ENCODE data around the gene USP10. TPM values are rescaled to one million over a fixed set of nuclear protein-coding genes. Genes with fewer than 3 reads are reported as not detected.

USP10 gene
- total and polyA plus RNA-seq, 4 donors, result 28.2 to 46.1 (median 42.0) TPM

- no peak overlapping the region for H3K9ac ChIP-seq (ENCODE audit: low read depth in 1 of 2, low read length in 2 of 2)
- H3K4me3 ChIP-seq (ENCODE audit: low read depth in 1 of 3, low read length in 3 of 3), result no peak overlapping the region
- H3K9me3 ChIP-seq (ENCODE audit: control insufficient read depth in 4 of 4, low read length in 3 of 4), result no peaks in the 10 kb centered on the region
- no peak overlapping the region for H3K27ac ChIP-seq (ENCODE audit: low read depth in 1 of 2, low read length in 2 of 2)
- WGBS, result 71% methylated on average over 8 of the region's 8 CpGs
- no peaks in the 10 kb centered on the region for H3K27me3 ChIP-seq (ENCODE audit: control insufficient read depth in 4 of 4, insufficient read depth in 4 of 4, low read length in 3 of 4)
- TF ChIP-seq MAX (IDR thresholded peaks at IDR 0.05), result no peak
- no peaks in the 10 kb centered on the region for H3K36me3 ChIP-seq (ENCODE audit: control insufficient read depth in 4 of 4, insufficient read depth in 3 of 4, low read depth in 1 of 4, low read length in 3 of 4)
- no peak for DNase-seq (ENCODE audit: low spot score)
- H3K4me1 ChIP-seq (ENCODE audit: control insufficient read depth in 4 of 4, insufficient read depth in 4 of 4, low read length in 3 of 4), result no peaks in the 10 kb centered on the region
Measured at GRCh38 chr16:84800158-84800978, 100.6 kb downstream of the USP10 start.

- H3K4me3 ChIP-seq (ENCODE audit: low read depth in 1 of 3, low read length in 3 of 3), result no peak overlapping the region
- no peak overlapping the region for H3K27ac ChIP-seq (ENCODE audit: low read depth in 1 of 2, low read length in 2 of 2)
- WGBS, result 84% methylated on average over 9 of the region's 9 CpGs
- no peaks in the 10 kb centered on the region for H3K36me3 ChIP-seq (ENCODE audit: control insufficient read depth in 4 of 4, insufficient read depth in 3 of 4, low read depth in 1 of 4, low read length in 3 of 4)
- no peaks in the 10 kb centered on the region for H3K9me3 ChIP-seq (ENCODE audit: control insufficient read depth in 4 of 4, low read length in 3 of 4)
- TF ChIP-seq HNF4G (IDR thresholded peaks at IDR 0.05) (no peak), FOXA2 (IDR thresholded peaks at IDR 0.05) (no peak)
- DNase-seq (ENCODE audit: low spot score), result no peak
- no peaks in the 10 kb centered on the region for H3K27me3 ChIP-seq (ENCODE audit: control insufficient read depth in 4 of 4, insufficient read depth in 4 of 4, low read length in 3 of 4)
- no peak overlapping the region for H3K9ac ChIP-seq (ENCODE audit: low read depth in 1 of 2, low read length in 2 of 2)
- H3K4me1 ChIP-seq (ENCODE audit: control insufficient read depth in 4 of 4, insufficient read depth in 4 of 4, low read length in 3 of 4), result no peaks in the 10 kb centered on the region
Measured at GRCh38 chr16:84803146-84803545, 103.3 kb downstream of the USP10 start.

GRCh38 chr16:84804326-84804725 is 104.5 kb downstream of the USP10 start:
- TF ChIP-seq HNF4A (conservative IDR thresholded peaks at IDR 0.05), result no peak
- TF ChIP-seq GABPA (IDR thresholded peaks at IDR 0.05 in 1 of 2, conservative IDR thresholded peaks at IDR 0.05 in 1 of 2), result no peak
- Histone ChIP-seq H3K4me1 (ENCODE audit: control insufficient read depth in 4 of 4, insufficient read depth in 4 of 4, low read length in 3 of 4) (no peaks in the 10 kb centered on the region), H3K9me3 (ENCODE audit: control insufficient read depth in 4 of 4, low read length in 3 of 4) (no peaks in the 10 kb centered on the region), H3K4me3 (ENCODE audit: low read depth in 1 of 3, low read length in 3 of 3) (no peak overlapping the region), H3K27ac (ENCODE audit: low read depth in 1 of 2, low read length in 2 of 2) (no peak overlapping the region), H3K27me3 (ENCODE audit: control insufficient read depth in 4 of 4, insufficient read depth in 4 of 4, low read length in 3 of 4) (no peaks in the 10 kb centered on the region), H3K9ac (ENCODE audit: low read depth in 1 of 2, low read length in 2 of 2) (no peak overlapping the region), H3K36me3 (ENCODE audit: control insufficient read depth in 4 of 4, insufficient read depth in 3 of 4, low read depth in 1 of 4, low read length in 3 of 4) (no peaks in the 10 kb centered on the region)
- DNase-seq (ENCODE audit: low spot score), result no peak
- 94% methylated on average over 10 of the region's 10 CpGs for WGBS

GRCh38 chr16:84806256-84806889 is 106.6 kb downstream of the USP10 start:
- Histone ChIP-seq H3K27ac (ENCODE audit: low read depth in 1 of 2, low read length in 2 of 2) (peak overlapping the region; percentile 51 to 54), H3K4me3 (ENCODE audit: low read depth in 1 of 3, low read length in 3 of 3) (no peak overlapping the region), H3K9ac (ENCODE audit: low read depth in 1 of 2, low read length in 2 of 2) (no peak overlapping the region)

More at GRCh38 chr16:84806256-84806889, 106.6 kb downstream of the USP10 start:
- Histone ChIP-seq H3K27me3 (ENCODE audit: control insufficient read depth in 4 of 4, insufficient read depth in 4 of 4, low read length in 3 of 4) (no peaks in the 10 kb centered on the region), H3K36me3 (ENCODE audit: control insufficient read depth in 4 of 4, insufficient read depth in 3 of 4, low read depth in 1 of 4, low read length in 3 of 4) (no peaks in the 10 kb centered on the region), H3K9me3 (ENCODE audit: control insufficient read depth in 4 of 4, low read length in 3 of 4) (no peaks in the 10 kb centered on the region), H3K4me1 (ENCODE audit: control insufficient read depth in 4 of 4, insufficient read depth in 4 of 4, low read length in 3 of 4) (no peaks in the 10 kb centered on the region)
- WGBS, result 58% methylated on average over 26 of the region's 26 CpGs
- TF ChIP-seq FOXA1 (IDR thresholded peaks at IDR 0.05) (no peak), CTCF (IDR thresholded peaks at IDR 0.05; ENCODE audit: low read depth, low read length, missing input control) (no peak), ATF3 (IDR thresholded peaks at IDR 0.05) (no peak), RXRA (IDR thresholded peaks at IDR 0.05) (no peak), RAD21 (IDR thresholded peaks at IDR 0.05) (no peak), GABPA (IDR thresholded peaks at IDR 0.05 in 1 of 2, conservative IDR thresholded peaks at IDR 0.05 in 1 of 2) (peak in 1 of 2 donors; percentile 51), REST (IDR thresholded peaks at IDR 0.05) (no peak), MAX (IDR thresholded peaks at IDR 0.05) (no peak), FOXA2 (IDR thresholded peaks at IDR 0.05) (no peak), JUND (IDR thresholded peaks at IDR 0.05) (peak in 1 of 2 donors; percentile 27), HNF4G (IDR thresholded peaks at IDR 0.05) (no peak), SP1 (IDR thresholded peaks at IDR 0.05) (peak; percentile 11)
- DNase-seq (ENCODE audit: low spot score), result no peak

Measured in liver (tissue), 9 donors.